GM12801 (cell line): ENCODE results near the gene LTBP1.

Experiments used
- CTCF ChIP-seq: IDR thresholded peaks from one replicate; pipeline ENCODE4 v1.5.1; 2011; ENCODE audit warnings: control low read depth; ENCODE audit not compliant: insufficient read length; ENCODE audit errors: extremely low read depth

LTBP1 gene

GRCh38 chr2:33342171-33342570 is 395.4 kb downstream of the LTBP1 start:
- no peak for TF ChIP-seq CTCF

- no peak for TF ChIP-seq CTCF
Measured at GRCh38 chr2:33342705-33343104, 396.0 kb downstream of the LTBP1 start.

GRCh38 chr2:33343387-33343895 is 396.7 kb downstream of the LTBP1 start:
- no peak for TF ChIP-seq CTCF

- no peak for TF ChIP-seq CTCF
Measured at GRCh38 chr2:33344230-33344629, 397.5 kb downstream of the LTBP1 start.

GRCh38 chr2:33347856-33348255 is 401.1 kb downstream of the LTBP1 start:
- TF ChIP-seq CTCF, result no peak

- no peak for TF ChIP-seq CTCF
Measured at GRCh38 chr2:33350632-33351031, 403.9 kb downstream of the LTBP1 start.

GRCh38 chr2:33351781-33352180 is 405.0 kb downstream of the LTBP1 start:
- TF ChIP-seq CTCF, result no peak

GRCh38 chr2:33354981-33355380 is 408.2 kb downstream of the LTBP1 start:
- TF ChIP-seq CTCF, result no peak
